Measurements from ENCODE around the gene CENPQ.

The CENPQ gene

GRCh38 chr6:49528571-49528970 is 65.4 kb downstream of the CENPQ start:
- no peaks in the 10 kb centered on the region for H3K27me3 ChIP-seq (ENCODE audit: control insufficient read depth, insufficient read depth, low read length)
- H3K36me3 ChIP-seq (ENCODE audit: control insufficient read depth, insufficient read depth, low read length): no peaks in the 10 kb centered on the region
- no peak overlapping the region for H3K27ac ChIP-seq (ENCODE audit: low read depth, low read length)

GRCh38 chr6:49530141-49530776 is 67.1 kb downstream of the CENPQ start:
- no peak overlapping the region for H3K4me3 ChIP-seq (ENCODE audit: low read length)
- H3K9ac ChIP-seq (ENCODE audit: low read length): no peak overlapping the region
- H3K27me3 ChIP-seq (ENCODE audit: control insufficient read depth, insufficient read depth, low read length): no peaks in the 10 kb centered on the region
- no peak overlapping the region for H3K27ac ChIP-seq (ENCODE audit: low read depth, low read length)
- H3K36me3 ChIP-seq (ENCODE audit: control insufficient read depth, insufficient read depth, low read length): no peaks in the 10 kb centered on the region
- H3K4me1 ChIP-seq (ENCODE audit: control insufficient read depth, insufficient read depth, low read length): no peaks in the 10 kb centered on the region

More at GRCh38 chr6:49528571-49528970, 65.4 kb downstream of the CENPQ start:
- Histone ChIP-seq H3K9ac (ENCODE audit: low read length) (no peak overlapping the region), H3K4me3 (ENCODE audit: low read length) (no peak overlapping the region), H3K4me1 (ENCODE audit: control insufficient read depth, insufficient read depth, low read length) (no peaks in the 10 kb centered on the region)

- Histone ChIP-seq H3K36me3 (ENCODE audit: control insufficient read depth, insufficient read depth, low read length) (no peaks in the 10 kb centered on the region), H3K4me3 (ENCODE audit: low read length) (no peak overlapping the region), H3K27me3 (ENCODE audit: control insufficient read depth, insufficient read depth, low read length) (no peaks in the 10 kb centered on the region), H3K4me1 (ENCODE audit: control insufficient read depth, insufficient read depth, low read length) (no peaks in the 10 kb centered on the region), H3K27ac (ENCODE audit: low read depth, low read length) (no peak overlapping the region), H3K9ac (ENCODE audit: low read length) (no peak overlapping the region)
Observed at GRCh38 chr6:49531774-49532569, 68.8 kb downstream of the CENPQ start.

- no peak overlapping the region for H3K9ac ChIP-seq (ENCODE audit: low read length)
- no peaks in the 10 kb centered on the region for H3K4me1 ChIP-seq (ENCODE audit: control insufficient read depth, insufficient read depth, low read length)
- no peaks in the 10 kb centered on the region for H3K27me3 ChIP-seq (ENCODE audit: control insufficient read depth, insufficient read depth, low read length)
- no peaks in the 10 kb centered on the region for H3K36me3 ChIP-seq (ENCODE audit: control insufficient read depth, insufficient read depth, low read length)
- H3K27ac ChIP-seq (ENCODE audit: low read depth, low read length): no peak overlapping the region
- no peak overlapping the region for H3K4me3 ChIP-seq (ENCODE audit: low read length)
Observed at GRCh38 chr6:49535795-49536194, 72.6 kb downstream of the CENPQ start.

GRCh38 chr6:49539102-49539501 is 75.9 kb downstream of the CENPQ start:
- no peak overlapping the region for H3K9ac ChIP-seq (ENCODE audit: low read length)
- H3K36me3 ChIP-seq (ENCODE audit: control insufficient read depth, insufficient read depth, low read length): no peaks in the 10 kb centered on the region
- H3K27ac ChIP-seq (ENCODE audit: low read depth, low read length): no peak overlapping the region
- H3K4me1 ChIP-seq (ENCODE audit: control insufficient read depth, insufficient read depth, low read length): no peaks in the 10 kb centered on the region
- no peak overlapping the region for H3K4me3 ChIP-seq (ENCODE audit: low read length)
- H3K27me3 ChIP-seq (ENCODE audit: control insufficient read depth, insufficient read depth, low read length): no peaks in the 10 kb centered on the region

- Histone ChIP-seq H3K27ac (ENCODE audit: low read depth, low read length) (no peak overlapping the region), H3K36me3 (ENCODE audit: control insufficient read depth, insufficient read depth, low read length) (no peaks in the 10 kb centered on the region), H3K9ac (ENCODE audit: low read length) (no peak overlapping the region), H3K27me3 (ENCODE audit: control insufficient read depth, insufficient read depth, low read length) (no peaks in the 10 kb centered on the region), H3K4me3 (ENCODE audit: low read length) (no peak overlapping the region), H3K4me1 (ENCODE audit: control insufficient read depth, insufficient read depth, low read length) (no peaks in the 10 kb centered on the region)
Observed at GRCh38 chr6:49540614-49541013, 77.4 kb downstream of the CENPQ start.

GRCh38 chr6:49541210-49541724 is 78.1 kb downstream of the CENPQ start:
- Histone ChIP-seq H3K4me1 (ENCODE audit: control insufficient read depth, insufficient read depth, low read length) (no peaks in the 10 kb centered on the region), H3K9ac (ENCODE audit: low read length) (no peak overlapping the region), H3K4me3 (ENCODE audit: low read length) (no peak overlapping the region), H3K27ac (ENCODE audit: low read depth, low read length) (no peak overlapping the region), H3K36me3 (ENCODE audit: control insufficient read depth, insufficient read depth, low read length) (no peaks in the 10 kb centered on the region), H3K27me3 (ENCODE audit: control insufficient read depth, insufficient read depth, low read length) (no peaks in the 10 kb centered on the region)

- no peaks in the 10 kb centered on the region for H3K27me3 ChIP-seq (ENCODE audit: control insufficient read depth, insufficient read depth, low read length)
- no peaks in the 10 kb centered on the region for H3K4me1 ChIP-seq (ENCODE audit: control insufficient read depth, insufficient read depth, low read length)
- no peak overlapping the region for H3K9ac ChIP-seq (ENCODE audit: low read length)
- H3K36me3 ChIP-seq (ENCODE audit: control insufficient read depth, insufficient read depth, low read length): no peaks in the 10 kb centered on the region
- H3K27ac ChIP-seq (ENCODE audit: low read depth, low read length): no peak overlapping the region
- no peak overlapping the region for H3K4me3 ChIP-seq (ENCODE audit: low read length)
Observed at GRCh38 chr6:49541936-49542335, 78.8 kb downstream of the CENPQ start.
